HepG2 (cell line): ENCODE data around the gene SALL2. TPM values are rescaled to one million over a fixed set of nuclear protein-coding genes. Genes with fewer than 3 reads are reported as not detected.
A peak's percentile ranks its signal among the peaks of the same experiment; 100 is the strongest.

ENCODE experiments used
- AHR ChIP-seq: IDR thresholded peaks from 2 replicates; pipeline ENCODE4 v1.6.1; 2018; ENCODE audit warnings: missing genetic modification reagents, missing compliant biosample characterization
- CENPX ChIP-seq: sonication (generic); formaldehyde crosslinking; IDR thresholded peaks from 2 replicates; pipeline ENCODE4 v1.9.0; 2021; ENCODE audit warnings: mild to moderate bottlenecking, missing genetic modification reagents, moderate library complexity
- ETV5 ChIP-seq: IDR thresholded peaks from 2 replicates; pipeline ENCODE4 v1.6.1; 2018; ENCODE audit warnings: missing biosample characterization, missing genetic modification reagents, inconsistent platforms, borderline replicate concordance
- HMGA1 ChIP-seq: sonication (generic); formaldehyde crosslinking; conservative IDR thresholded peaks from 2 replicates; pipeline ENCODE4 v1.4.0; 2020; ENCODE audit warnings: missing genetic modification reagents
- MAZ ChIP-seq, 2 experiments: sonication (generic) in 1 of 2; formaldehyde crosslinking in 1 of 2; IDR thresholded peaks; 2 replicates each; pipeline versions ENCODE4 v1.5.0 to v1.6.1; 2012 to 2020; ENCODE audit warnings: low read depth in 2 of 2, mild to moderate bottlenecking in 2 of 2, borderline replicate concordance in 1 of 2, improper control_type of control experiment in 1 of 2, low read length in 1 of 2, missing genetic modification reagents in 1 of 2, moderate library complexity in 1 of 2
- MLLT10 ChIP-seq: sonication (generic); formaldehyde crosslinking; IDR thresholded peaks from 2 replicates; pipeline ENCODE4 v1.4.0; 2020; ENCODE audit warnings: missing genetic modification reagents
- NRL ChIP-seq: sonication (generic); formaldehyde crosslinking; IDR thresholded peaks from 2 replicates; pipeline ENCODE4 v1.5.0; 2020; ENCODE audit warnings: missing genetic modification reagents, mild to moderate bottlenecking, moderate library complexity, borderline replicate concordance
- PHF20 ChIP-seq: sonication (generic); formaldehyde crosslinking; IDR thresholded peaks from 2 replicates; pipeline ENCODE4 v1.5.0; 2020; ENCODE audit warnings: mild to moderate bottlenecking, missing genetic modification reagents
- PLRG1 ChIP-seq: fragments of 450-650 bp; conservative IDR thresholded peaks from 2 replicates; pipeline ENCODE4 v1.6.1; 2016
- PRPF4 ChIP-seq: fragments of 200-400 bp; formaldehyde crosslinking; IDR thresholded peaks from 2 replicates; pipeline ENCODE4 v1.6.1; 2016; ENCODE audit warnings: low read length, low read depth; ENCODE audit not compliant: poor library complexity, severe bottlenecking
- RFXAP ChIP-seq: sonication (generic); formaldehyde crosslinking; IDR thresholded peaks from 2 replicates; pipeline ENCODE4 v1.4.0; 2020; ENCODE audit warnings: missing genetic modification reagents, borderline replicate concordance
- TP53 ChIP-seq: sonication (generic); formaldehyde crosslinking; conservative IDR thresholded peaks from 2 replicates; pipeline ENCODE4 v1.4.0; 2020; ENCODE audit warnings: missing genetic modification reagents
- ZC3H4 ChIP-seq: sonication (generic); formaldehyde crosslinking; IDR thresholded peaks from 2 replicates; pipeline ENCODE4 v1.4.0; 2020; ENCODE audit warnings: missing genetic modification reagents, borderline replicate concordance
- ZNF251 ChIP-seq: sonication (generic); formaldehyde crosslinking; IDR thresholded peaks from 2 replicates; pipeline ENCODE4 v1.9.0; 2021; ENCODE audit warnings: mild to moderate bottlenecking, missing genetic modification reagents
- ZNF260 ChIP-seq: sonication (generic); formaldehyde crosslinking; IDR thresholded peaks from 2 replicates; pipeline ENCODE4 v1.4.0; 2020; ENCODE audit warnings: missing genetic modification reagents, low read depth, mild to moderate bottlenecking, borderline replicate concordance
- ZNF264 ChIP-seq: sonication (generic); formaldehyde crosslinking; IDR thresholded peaks from 2 replicates; pipeline ENCODE4 v1.4.0; 2020; ENCODE audit warnings: missing genetic modification reagents
- ZNF569 ChIP-seq: sonication (generic); formaldehyde crosslinking; IDR thresholded peaks from 2 replicates; pipeline ENCODE4 v1.5.0; 2020; ENCODE audit warnings: mild to moderate bottlenecking, missing genetic modification reagents, moderate library complexity, borderline replicate concordance
- polyA plus RNA-seq, 8 experiments: library from polyadenylated mRNA; depleted of rRNA in 3 of 8; stranded (reverse) in 7 of 8; unstranded in 1 of 8; fragments of >200 nt; fragmentation: Illumina TruSeq in 4 of 8; extraction: Trizol in 4 of 8; gene quantifications; 2 replicates each; pipeline versions ENCODE4 v1.2.1 to v1.2.3, GENCODE V29; 2011 to 2016; ENCODE audit warnings: low read depth in 4 of 8, missing spikeins in 1 of 8, mixed read lengths in 1 of 8; ENCODE audit not compliant: insufficient read depth in 1 of 8
- total RNA-seq, 5 experiments: library from RNA; depleted of rRNA; stranded (reverse); fragments of >200 nt; fragmentation: Illumina TruSeq; extraction: Trizol; gene quantifications; 2 replicates each; pipeline ENCODE4 v1.2.3, GENCODE V29; 2016; ENCODE audit warnings: low read depth in 1 of 5
- TF ChIP-seq, protein P1 (sequence below): sonication (generic); formaldehyde crosslinking; IDR thresholded peaks from 2 replicates; pipeline ENCODE4 v1.4.0; 2020; ENCODE audit warnings: mild to moderate bottlenecking, missing genetic modification reagents
- TF ChIP-seq, protein P2 (sequence below): sonication (generic); formaldehyde crosslinking; IDR thresholded peaks from 2 replicates; pipeline ENCODE4 v1.4.0; 2020; ENCODE audit warnings: missing genetic modification reagents

The SALL2 gene
- total and polyA plus RNA-seq, 2 of the 13 experiments (the other 11 are each of a cell fraction or from before 2014, with no cell fraction given) = 4.9 to 5.8 TPM

DNA sequence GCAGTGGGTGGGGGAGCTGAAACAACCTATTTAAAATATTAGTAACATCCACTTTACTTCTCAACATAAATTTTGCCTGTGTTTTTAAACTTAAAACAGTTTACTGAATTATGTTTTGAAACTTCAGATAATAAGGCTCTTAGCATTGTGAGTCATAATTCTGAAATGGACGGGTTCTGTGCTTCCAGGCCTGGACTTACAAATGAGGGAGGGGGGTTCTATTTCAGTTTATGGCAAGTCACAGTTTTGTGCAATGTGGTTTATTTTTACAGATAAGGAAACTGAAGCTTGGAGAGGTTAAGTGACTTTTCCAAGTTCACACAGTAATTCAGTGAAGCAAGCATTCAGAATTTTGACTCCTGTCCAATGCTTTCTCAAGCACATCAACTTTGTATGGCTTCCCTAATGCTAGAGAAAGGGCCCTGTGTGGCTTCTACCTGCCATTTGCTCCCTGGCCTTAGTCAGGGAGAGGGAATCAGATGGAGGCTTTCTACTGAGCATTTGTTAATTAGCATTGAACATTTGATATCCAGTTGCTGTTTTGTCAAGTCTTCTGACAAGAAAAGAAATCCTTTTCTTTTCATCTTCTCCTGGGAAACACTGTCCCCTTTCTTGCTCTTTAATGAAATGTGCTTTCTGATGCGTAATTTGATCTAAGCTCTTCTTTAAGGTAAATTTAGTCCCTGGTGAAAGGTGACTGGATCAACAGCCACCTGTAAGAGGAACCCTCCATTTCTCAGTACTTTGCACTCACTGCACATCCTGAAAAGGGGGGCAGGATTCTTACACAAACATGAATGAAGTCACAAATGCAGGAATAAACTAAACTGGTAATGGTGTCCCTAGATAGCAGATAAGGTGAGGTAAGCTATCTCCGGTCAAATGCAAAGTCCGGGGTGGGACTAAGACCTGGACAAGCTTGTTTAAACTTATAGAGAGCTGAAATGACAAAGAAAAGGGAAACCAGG is 2.5 kb upstream of the SALL2 start (continued):
- TF ChIP-seq HMGA1 (CRISPR knock-in tag) (no peak), PLRG1 (no peak), ZNF264 (peak; percentile 66; the same call in 1 of the 2 replicates), NRL (CRISPR knock-in tag) (no peak), PHF20 (CRISPR knock-in tag) (no peak), TP53 (no peak), PRPF4 (no peak), MLLT10 (CRISPR knock-in tag) (no peak), RFXAP (CRISPR knock-in tag) (peak; percentile 37; the same call in 1 of the 2 replicates), ZNF251 (CRISPR knock-in tag) (no peak), MAZ (IDR thresholded peaks at IDR 0.05; ENCODE audit: borderline replicate concordance, low read depth, low read length) (no peak), MAZ (CRISPR knock-in tag; IDR thresholded peaks at IDR 0.05; ENCODE audit: low read depth) (no peak; the same call in 1 of the 2 replicates), ZNF569 (no peak), ZC3H4 (no peak), AHR (no peak; the same call in 1 of the 2 replicates), ZNF260 (no peak), ETV5 (CRISPR knock-in tag) (peak; percentile 94), CENPX (no peak)
- TF ChIP-seq, protein P1, sequence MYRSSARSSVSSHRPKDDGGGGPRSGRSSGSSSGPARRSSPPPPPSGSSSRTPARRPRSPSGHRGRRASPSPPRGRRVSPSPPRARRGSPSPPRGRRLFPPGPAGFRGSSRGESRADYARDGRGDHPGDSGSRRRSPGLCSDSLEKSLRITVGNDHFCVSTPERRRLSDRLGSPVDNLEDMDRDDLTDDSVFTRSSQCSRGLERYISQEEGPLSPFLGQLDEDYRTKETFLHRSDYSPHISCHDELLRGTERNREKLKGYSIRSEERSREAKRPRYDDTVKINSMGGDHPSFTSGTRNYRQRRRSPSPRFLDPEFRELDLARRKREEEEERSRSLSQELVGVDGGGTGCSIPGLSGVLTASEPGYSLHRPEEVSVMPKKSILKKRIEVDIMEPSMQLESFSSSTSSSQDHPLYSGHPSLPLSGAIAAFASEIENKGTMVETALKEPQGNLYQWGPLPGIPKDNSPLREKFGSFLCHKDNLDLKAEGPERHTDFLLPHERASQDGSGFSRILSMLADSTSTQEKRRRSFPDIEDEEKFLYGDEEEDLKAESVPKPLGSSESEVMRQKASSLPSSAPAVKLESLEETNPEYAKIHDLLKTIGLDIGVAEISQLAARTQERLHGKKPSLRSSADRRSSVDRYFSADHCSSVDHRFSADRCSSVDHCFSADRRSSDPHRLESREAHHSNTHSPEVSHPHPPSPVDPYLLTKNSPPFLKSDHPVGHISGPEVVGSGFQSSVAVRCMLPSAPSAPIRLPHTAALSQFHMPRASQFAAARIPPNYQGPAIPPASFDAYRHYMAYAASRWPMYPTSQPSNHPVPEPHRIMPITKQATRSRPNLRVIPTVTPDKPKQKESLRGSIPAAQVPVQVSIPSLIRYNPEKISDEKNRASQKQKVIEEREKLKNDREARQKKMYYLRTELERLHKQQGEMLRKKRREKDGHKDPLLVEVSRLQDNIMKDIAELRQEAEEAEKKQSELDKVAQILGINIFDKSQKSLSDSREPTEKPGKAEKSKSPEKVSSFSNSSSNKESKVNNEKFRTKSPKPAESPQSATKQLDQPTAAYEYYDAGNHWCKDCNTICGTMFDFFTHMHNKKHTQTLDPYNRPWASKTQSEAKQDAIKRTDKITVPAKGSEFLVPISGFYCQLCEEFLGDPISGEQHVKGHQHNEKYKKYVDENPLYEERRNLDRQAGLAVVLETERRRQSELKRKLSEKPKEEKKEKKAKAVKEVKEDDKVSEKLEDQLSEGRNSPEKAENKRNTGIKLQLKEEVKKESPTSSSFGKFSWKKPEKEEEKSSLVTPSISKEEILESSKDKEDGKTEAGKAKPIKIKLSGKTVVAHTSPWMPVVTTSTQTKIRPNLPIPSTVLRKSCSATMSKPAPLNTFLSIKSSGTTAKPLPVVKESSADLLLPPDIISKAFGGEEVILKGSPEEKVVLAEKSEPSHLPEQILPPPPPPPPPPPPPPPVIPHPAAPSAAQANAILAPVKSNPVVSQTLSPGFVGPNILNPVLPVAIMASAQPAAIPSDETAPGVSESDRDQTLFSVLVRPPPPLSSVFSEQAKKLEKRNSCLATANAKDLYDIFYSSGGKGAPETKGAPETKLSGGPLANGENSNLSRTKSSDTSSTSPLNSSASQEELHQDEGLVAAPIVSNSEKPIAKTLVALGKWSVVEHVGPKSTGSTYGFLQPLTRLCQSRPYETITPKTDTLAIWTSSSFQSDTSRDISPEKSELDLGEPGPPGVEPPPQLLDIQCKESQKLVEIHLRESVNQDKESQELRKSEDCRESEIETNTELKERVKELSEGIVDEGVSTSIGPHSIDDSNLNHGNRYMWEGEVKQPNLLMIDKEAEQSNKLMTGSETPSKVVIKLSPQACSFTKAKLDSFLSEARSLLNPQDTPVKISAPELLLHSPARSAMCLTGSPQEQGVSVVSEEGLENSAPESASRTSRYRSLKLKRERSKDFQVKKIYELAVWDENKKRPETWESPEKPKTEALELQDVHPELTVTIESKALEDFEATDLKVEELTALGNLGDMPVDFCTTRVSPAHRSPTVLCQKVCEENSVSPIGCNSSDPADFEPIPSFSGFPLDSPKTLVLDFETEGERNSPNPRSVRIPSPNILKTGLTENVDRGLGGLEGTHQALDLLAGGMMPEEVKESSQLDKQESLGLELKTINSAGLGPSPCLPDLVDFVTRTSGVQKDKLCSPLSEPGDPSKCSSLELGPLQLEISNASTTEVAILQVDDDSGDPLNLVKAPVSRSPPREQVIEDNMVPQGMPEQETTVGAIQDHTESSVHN = no peak
- TF ChIP-seq, protein P2, sequence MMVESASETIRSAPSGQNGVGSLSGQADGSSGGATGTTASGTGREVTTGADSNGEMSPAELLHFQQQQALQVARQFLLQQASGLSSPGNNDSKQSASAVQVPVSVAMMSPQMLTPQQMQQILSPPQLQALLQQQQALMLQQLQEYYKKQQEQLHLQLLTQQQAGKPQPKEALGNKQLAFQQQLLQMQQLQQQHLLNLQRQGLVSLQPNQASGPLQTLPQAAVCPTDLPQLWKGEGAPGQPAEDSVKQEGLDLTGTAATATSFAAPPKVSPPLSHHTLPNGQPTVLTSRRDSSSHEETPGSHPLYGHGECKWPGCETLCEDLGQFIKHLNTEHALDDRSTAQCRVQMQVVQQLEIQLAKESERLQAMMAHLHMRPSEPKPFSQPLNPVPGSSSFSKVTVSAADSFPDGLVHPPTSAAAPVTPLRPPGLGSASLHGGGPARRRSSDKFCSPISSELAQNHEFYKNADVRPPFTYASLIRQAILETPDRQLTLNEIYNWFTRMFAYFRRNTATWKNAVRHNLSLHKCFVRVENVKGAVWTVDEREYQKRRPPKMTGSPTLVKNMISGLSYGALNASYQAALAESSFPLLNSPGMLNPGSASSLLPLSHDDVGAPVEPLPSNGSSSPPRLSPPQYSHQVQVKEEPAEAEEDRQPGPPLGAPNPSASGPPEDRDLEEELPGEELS (CRISPR knock-in tag) = peak; percentile 94
